Osteoblast (primary cell): ENCODE results near the gene FUCA1. TPM values are rescaled to one million over a fixed set of nuclear protein-coding genes. Genes with fewer than 3 reads are reported as not detected.

ENCODE experiments used
- DNase-seq: peaks from one replicate; pipeline ENCODE4 v3.0.0; 2011; ENCODE audit warnings: low spot score, mixed read lengths; ENCODE audit not compliant: insufficient read length; ENCODE audit errors: missing footprints
- H2AFZ ChIP-seq: 2 replicates; pipeline ENCODE4 v1.6.0; 2011; ENCODE audit warnings: mild to moderate bottlenecking, low read length
- H3K27ac ChIP-seq: 2 replicates; pipeline ENCODE4 v1.5.1; 2011; ENCODE audit warnings: mild to moderate bottlenecking, low read depth, low read length, moderate library complexity
- H3K27me3 ChIP-seq: 2 replicates; pipeline ENCODE4 v1.6.0; 2012; ENCODE audit warnings: mild to moderate bottlenecking, control low read depth, inconsistent platforms, low read length, moderate library complexity; ENCODE audit not compliant: insufficient read depth
- H3K36me3 ChIP-seq: 2 replicates; pipeline ENCODE4 v1.5.1; 2011; ENCODE audit warnings: mild to moderate bottlenecking, low read length, control low read depth, moderate library complexity; ENCODE audit not compliant: insufficient read depth
- H3K4me1 ChIP-seq: 2 replicates; pipeline ENCODE4 v1.5.1; 2011; ENCODE audit warnings: mild to moderate bottlenecking, low read length, control low read depth, moderate library complexity; ENCODE audit not compliant: insufficient read depth
- H3K4me2 ChIP-seq: 2 replicates; pipeline ENCODE4 v1.6.0; 2011; ENCODE audit warnings: mild to moderate bottlenecking, low read length; ENCODE audit not compliant: insufficient read depth
- H3K4me3 ChIP-seq: fragments of 200-600 bp; sonication (generic); 3 replicates; pipeline ENCODE4 v1.5.1; 2012; ENCODE audit warnings: mild to moderate bottlenecking, low read length, inconsistent platforms; ENCODE audit not compliant: insufficient read depth
- H3K79me2 ChIP-seq: 2 replicates; pipeline ENCODE4 v1.6.0; 2012; ENCODE audit warnings: mild to moderate bottlenecking, low read length, control low read depth, inconsistent platforms; ENCODE audit not compliant: insufficient read depth
- H3K9me3 ChIP-seq: 2 replicates; pipeline ENCODE4 v1.5.1; 2011; ENCODE audit warnings: low read depth, low read length, control low read depth
- H4K20me1 ChIP-seq: 2 replicates; pipeline ENCODE4 v1.6.0; 2012; ENCODE audit warnings: mild to moderate bottlenecking, low read length, control low read depth; ENCODE audit not compliant: insufficient read depth
- CTCF ChIP-seq: IDR thresholded peaks from 2 replicates; pipeline ENCODE4 v1.5.1; 2011; ENCODE audit warnings: mild to moderate bottlenecking, low read depth, low read length, moderate library complexity; ENCODE audit errors: extremely low read depth
- total RNA-seq: library from RNA; depleted of rRNA; stranded (reverse); fragments of >200 nt; gene quantifications from 2 replicates; pipeline ENCODE4 v1.2.3, GENCODE V29; 2012

Gene FUCA1
- total RNA-seq, 1 donor, result 34.7 TPM

GRCh38 chr1:23895082-23895481 is 27.0 kb upstream of the FUCA1 start:
- Histone ChIP-seq H3K9me3 (no peaks in the 10 kb centered on the region), H3K27ac (no peak overlapping the region), H4K20me1 (no peaks in the 10 kb centered on the region), H3K4me1 (no peaks in the 10 kb centered on the region), H2AFZ (no peak overlapping the region), H3K27me3 (peaks cover 12% of the 10 kb centered on the region), H3K4me2 (no peak overlapping the region), H3K4me3 (no peak overlapping the region), H3K36me3 (no peaks in the 10 kb centered on the region), H3K79me2 (no peaks in the 10 kb centered on the region)
- TF ChIP-seq CTCF, result no peak
- DNase-seq, result no peak

- Histone ChIP-seq H3K79me2 (no peaks in the 10 kb centered on the region), H3K36me3 (no peaks in the 10 kb centered on the region), H3K4me3 (no peak overlapping the region), H3K4me2 (no peak overlapping the region), H3K4me1 (no peaks in the 10 kb centered on the region), H3K27ac (no peak overlapping the region), H2AFZ (no peak overlapping the region), H3K27me3 (peaks cover 11% of the 10 kb centered on the region), H4K20me1 (no peaks in the 10 kb centered on the region), H3K9me3 (no peaks in the 10 kb centered on the region)
- TF ChIP-seq CTCF, result no peak
- DNase-seq, result no peak
These were observed 21.0 kb upstream of the FUCA1 start for GRCh38 chr1:23889074-23889473.

- Histone ChIP-seq H3K4me1 (no peaks in the 10 kb centered on the region), H3K9me3 (no peaks in the 10 kb centered on the region), H3K36me3 (no peaks in the 10 kb centered on the region), H3K4me3 (no peak overlapping the region), H3K79me2 (no peaks in the 10 kb centered on the region), H3K27me3 (peaks cover 10% of the 10 kb centered on the region), H3K27ac (no peak overlapping the region), H3K4me2 (no peak overlapping the region), H2AFZ (no peak overlapping the region), H4K20me1 (no peaks in the 10 kb centered on the region)
- TF ChIP-seq CTCF, result no peak
- no peak for DNase-seq
These were observed 17.1 kb upstream of the FUCA1 start for GRCh38 chr1:23885222-23885621.

GRCh38 chr1:23882746-23883145 is 14.7 kb upstream of the FUCA1 start:
- no peak for TF ChIP-seq CTCF
- H3K27me3 ChIP-seq, result no peaks in the 10 kb centered on the region
- H4K20me1 ChIP-seq, result no peaks in the 10 kb centered on the region
- peaks cover 10% of the 10 kb centered on the region for H3K9me3 ChIP-seq
- no peak overlapping the region for H3K4me3 ChIP-seq
- no peak for DNase-seq
- no peaks in the 10 kb centered on the region for H3K36me3 ChIP-seq
- no peak overlapping the region for H2AFZ ChIP-seq
- no peak overlapping the region for H3K27ac ChIP-seq
- H3K4me1 ChIP-seq, result no peaks in the 10 kb centered on the region
- no peaks in the 10 kb centered on the region for H3K79me2 ChIP-seq
- H3K4me2 ChIP-seq, result no peak overlapping the region
